Ovary (tissue), 3 donors: ENCODE data around the gene NUBP2.

Source experiments
- CTCF ChIP-seq, 3 donors: fragments of 450-650 bp in 2 of 3; fragments of 200-600 bp in 1 of 3; IDR thresholded peaks; one replicate each; pipeline versions ENCODE4 v1.5.1 to v1.8.0; 2016 to 2022; ENCODE audit warnings: antibody characterized with exemption in 3 of 3, mild to moderate bottlenecking in 1 of 3
- EP300 ChIP-seq: sonication (generic); formaldehyde crosslinking; IDR thresholded peaks from one replicate; pipeline ENCODE4 v1.6.1; 2017; ENCODE audit warnings: antibody characterized with exemption
- POLR2A ChIP-seq: fragments of 450-650 bp; IDR thresholded peaks from one replicate; pipeline ENCODE4 v1.6.1; 2017; ENCODE audit warnings: antibody characterized with exemption, mild to moderate bottlenecking, moderate library complexity
- donor health status: DM: no; HTN: no; CAD: no.

- TF ChIP-seq CTCF (IDR thresholded peaks at IDR 0.05) (no peak), POLR2A (no peak), EP300 (no peak)
These were observed 48.6 kb upstream of the NUBP2 start for GRCh38 chr16:1734123-1734522.
